NCI-H748 treated with DMSO at 0.1 percent for 48 hours (cell line): Measurements from ENCODE around the gene CABP7.

Source experiments
- DNase-seq: peaks from one replicate; lab custom pipeline; 2025; lab: John Stamatoyannopoulos, UW

Gene CABP7

GRCh38 chr22:29722587-29722986, 2.8 kb downstream of the CABP7 start:
- no peak for DNase-seq

GRCh38 chr22:29723766-29724165, 4.0 kb downstream of the CABP7 start:
- DNase-seq, result no peak

- no peak for DNase-seq
These were observed 5.0 kb downstream of the CABP7 start for GRCh38 chr22:29724843-29725242.

- no peak for DNase-seq
These were observed 6.3 kb downstream of the CABP7 start for GRCh38 chr22:29726106-29726505.

DNA sequence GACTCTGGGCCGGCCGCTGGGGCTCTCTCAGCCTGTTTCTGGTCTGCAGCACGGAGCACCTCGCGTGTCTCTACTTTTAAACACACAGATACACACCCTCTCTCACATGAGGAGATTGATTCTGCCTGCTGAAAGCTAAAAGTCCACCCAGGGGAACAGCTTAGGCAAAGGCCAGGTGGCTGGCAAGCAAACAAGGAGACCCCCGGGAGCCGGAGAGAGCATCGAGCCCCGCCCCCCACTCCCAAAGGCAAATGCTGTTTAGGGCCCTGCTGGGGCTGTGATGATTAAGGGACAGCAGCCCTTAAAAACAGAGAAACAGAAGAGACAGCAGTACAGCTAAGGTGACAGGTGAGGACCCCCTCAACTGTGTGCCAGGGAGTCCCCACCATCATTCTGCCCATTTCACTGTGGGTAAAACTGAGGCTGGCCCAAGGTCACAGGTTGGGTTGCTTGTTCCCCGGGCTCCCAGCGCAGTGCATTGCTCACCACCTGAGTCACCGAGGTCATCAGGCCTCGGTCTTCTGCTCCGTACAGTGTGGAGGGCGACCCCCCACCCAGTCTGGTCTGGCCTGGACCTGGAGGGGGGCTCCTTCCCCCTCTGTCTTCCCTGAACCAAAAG, 6.8 kb downstream of the CABP7 start:
- DNase-seq, result no peak

- DNase-seq, result no peak
These were observed 7.3 kb downstream of the CABP7 start for GRCh38 chr22:29727131-29727523.

DNA sequence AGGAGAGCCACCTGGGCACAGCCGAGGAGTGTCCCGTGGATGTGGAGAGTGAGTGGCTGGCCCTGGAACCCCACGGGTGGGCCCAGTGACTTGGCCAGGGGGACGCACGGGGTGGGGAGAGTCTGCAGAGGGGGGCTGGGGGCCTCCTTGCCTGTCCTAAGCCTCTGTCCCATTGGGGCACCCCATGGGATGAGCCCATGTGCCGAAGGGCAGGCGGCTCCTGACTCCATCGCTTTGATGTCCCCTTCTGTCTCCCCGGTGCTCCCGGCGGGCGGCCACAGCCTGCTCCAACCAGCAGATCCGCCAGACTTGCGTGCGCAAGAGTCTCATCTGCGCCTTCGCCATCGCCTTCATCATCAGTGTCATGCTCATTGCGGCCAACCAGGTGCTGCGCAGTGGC, 9.4 kb downstream of the CABP7 start:
- no peak for DNase-seq

DNA sequence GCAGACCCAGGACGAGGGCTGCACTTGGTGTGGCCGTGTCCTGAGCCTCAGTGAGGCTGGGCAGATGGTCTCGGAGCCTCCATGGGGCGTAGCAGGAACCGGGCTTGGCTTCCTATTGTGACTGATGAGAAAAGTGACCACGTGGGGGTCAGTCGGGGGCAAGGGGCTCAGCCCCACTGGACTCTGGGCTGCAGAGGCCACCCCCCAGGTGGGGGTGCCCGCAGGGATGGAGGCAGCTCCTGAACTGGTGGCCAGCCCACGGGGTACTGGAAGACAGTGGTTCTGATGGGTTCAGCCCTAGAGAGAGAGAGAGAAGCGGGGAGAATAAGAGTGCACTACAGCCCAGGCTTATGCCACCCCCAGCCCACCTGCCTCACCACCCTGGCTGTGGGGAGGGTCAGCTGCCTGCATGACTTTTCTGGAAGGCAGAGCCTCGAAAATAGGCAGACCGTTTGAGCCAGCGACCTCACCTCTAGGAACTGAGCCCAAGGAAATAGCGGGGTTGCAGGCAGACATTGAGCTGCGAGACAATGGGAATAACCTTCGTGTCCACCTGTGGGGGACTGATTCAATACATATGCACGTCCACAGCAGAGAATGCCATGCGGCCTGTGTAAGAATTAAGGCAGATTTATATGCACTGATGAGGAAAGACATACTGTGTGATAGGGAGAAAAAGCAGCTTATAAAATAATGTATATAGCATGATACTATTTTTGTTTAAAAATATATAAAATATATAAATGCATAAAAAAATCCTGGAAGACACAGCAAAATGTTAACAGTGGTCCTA, 11.5 kb downstream of the CABP7 start:
- DNase-seq, result no peak

DNA sequence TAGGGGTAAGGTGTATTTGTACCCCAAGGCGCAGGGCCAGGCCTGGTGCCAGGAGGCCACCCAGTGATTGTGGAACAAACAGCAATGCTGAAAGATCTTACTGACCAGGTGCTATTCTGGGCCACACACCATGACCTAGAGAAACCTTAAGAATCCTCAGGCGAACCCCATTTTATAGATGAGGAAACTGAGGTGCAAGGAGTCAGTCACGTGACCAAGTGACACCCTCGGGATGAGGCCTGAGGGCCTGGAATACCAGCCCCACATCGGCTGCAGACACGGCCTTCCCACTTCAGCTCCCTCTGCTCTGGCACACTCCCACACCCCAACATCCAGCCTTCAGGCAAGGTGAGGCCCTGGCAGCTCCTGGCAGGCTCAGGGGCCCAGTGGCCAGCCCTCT, 13.1 kb downstream of the CABP7 start:
- DNase-seq, result no peak

DNA sequence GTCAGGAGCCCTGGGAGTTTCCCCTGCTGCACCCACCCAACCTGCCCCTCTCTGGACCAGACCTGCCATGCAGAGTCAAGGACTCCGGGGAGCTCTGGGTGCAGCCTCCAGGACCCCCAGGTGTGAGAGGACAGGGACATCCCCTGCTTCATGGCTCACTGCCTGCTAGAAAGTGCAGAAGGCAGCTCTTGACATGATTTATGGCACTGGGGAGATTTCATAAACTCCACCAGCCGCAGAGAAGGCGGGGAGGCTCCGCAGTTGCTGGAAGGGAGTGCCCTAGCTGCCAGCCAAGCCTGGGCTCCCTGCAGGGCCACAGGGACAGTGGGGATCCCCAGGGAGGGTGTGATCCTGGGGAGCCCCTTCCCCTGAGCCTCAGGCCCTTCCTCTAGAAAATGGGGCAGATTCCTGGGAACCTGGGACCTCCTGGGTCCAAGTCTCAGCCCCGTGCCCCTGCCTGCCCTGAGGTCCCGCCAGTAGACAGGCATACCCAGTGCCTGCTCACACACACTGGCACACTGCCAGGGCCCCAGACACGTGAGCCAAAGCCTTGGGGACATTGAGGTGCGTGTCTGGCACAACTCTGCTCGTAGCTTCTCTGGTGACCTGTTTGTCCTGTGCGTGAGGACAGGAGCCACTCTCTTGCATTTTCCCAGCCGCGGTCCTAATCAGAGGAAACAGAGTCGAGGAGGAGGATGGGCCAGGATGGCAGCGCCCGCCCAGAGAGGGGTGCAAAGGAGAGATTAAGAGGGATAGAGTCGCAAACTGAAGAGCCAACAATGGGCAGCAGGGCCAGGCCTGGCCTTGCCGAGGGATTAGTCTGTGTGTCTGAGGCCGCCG, 13.8 kb downstream of the CABP7 start:
- no peak for DNase-seq

- no peak for DNase-seq
These were observed 14.6 kb downstream of the CABP7 start for GRCh38 chr22:29734406-29734805.

GRCh38 chr22:29734838-29735237, 15.0 kb downstream of the CABP7 start:
- no peak for DNase-seq

DNA sequence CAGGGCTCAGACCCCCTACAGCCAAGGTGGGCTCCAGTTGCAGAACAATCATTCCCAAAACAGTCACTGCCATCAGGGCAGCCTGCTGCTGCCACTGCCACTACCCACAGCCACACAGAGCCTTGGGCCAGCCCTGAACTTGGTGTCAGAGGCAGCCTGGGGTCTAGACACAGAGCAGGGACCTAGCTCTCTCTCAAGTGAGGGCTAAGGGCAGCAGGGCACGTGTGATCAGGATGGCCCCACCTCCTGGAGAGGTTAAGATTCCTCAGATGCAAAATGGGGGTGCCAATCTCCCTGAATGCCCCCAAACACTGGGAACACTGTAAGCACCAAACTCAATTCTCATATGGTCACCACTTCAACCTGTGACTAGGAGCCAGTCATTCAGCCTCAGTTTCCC, 15.6 kb downstream of the CABP7 start:
- no peak for DNase-seq

- no peak for DNase-seq
These were observed 17.7 kb downstream of the CABP7 start for GRCh38 chr22:29737251-29738117.

GRCh38 chr22:29738118-29738815, 18.5 kb downstream of the CABP7 start:
- no peak for DNase-seq

- DNase-seq, result no peak
These were observed 19.6 kb downstream of the CABP7 start for GRCh38 chr22:29739346-29739875.

DNA sequence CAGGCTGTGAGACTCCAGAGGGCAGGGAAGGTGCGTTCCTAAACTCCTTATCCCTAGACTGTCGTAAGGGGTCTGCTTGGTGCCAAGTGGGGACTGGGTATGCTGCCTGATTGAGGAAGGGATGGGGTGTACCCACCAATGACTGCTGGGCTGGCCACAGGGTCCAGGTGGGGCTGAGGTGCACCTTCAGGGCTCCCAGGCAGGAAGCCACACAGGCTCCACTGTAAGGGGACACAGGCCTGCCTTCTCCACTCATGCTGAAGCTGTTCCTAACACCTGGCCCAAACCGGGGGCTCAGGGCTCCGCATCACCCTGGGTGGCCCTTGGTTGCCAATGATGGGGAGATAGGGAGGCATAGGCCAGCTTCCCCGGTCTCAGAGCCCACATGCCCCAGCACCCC, 20.4 kb downstream of the CABP7 start:
- no peak for DNase-seq

DNA sequence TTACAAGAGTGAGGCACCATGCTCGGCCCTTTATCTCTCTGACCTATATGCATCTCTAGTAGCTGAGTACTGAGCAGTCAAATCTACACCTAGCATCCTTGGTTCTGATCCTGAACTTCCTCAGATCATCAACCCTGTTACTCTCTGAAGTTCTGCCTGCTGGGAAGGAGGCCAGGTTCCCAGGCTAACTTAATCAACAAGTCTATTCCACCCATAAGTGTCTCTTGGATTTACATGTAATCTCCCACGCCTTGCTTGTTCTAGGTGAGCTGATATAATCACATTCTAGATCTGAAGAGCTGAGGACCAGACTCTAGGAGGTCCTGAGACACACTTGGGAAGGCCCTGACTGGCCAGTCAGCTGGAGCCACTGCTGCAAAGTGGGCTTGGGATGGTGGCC, 22.1 kb downstream of the CABP7 start:
- DNase-seq, result no peak

DNA sequence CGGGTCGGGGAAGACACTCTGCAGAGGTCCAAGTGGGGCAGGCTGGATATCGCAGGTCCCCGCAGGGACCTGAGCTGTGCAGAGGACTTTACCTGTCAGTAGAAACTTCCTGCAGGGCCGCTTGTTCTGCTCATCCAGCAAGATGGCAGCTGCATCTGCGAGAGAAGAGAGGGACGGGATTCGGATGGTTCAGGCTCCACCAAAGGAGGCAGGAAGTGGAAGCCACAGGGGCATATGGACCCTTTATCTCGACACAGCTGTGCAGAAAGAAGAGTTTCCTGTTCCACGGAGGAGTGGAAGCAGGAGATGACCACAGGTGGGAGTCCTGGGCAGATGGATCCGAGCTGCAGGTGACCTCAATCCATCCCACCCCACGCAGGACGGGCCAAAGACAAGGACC, 22.5 kb downstream of the CABP7 start:
- DNase-seq, result no peak

DNA sequence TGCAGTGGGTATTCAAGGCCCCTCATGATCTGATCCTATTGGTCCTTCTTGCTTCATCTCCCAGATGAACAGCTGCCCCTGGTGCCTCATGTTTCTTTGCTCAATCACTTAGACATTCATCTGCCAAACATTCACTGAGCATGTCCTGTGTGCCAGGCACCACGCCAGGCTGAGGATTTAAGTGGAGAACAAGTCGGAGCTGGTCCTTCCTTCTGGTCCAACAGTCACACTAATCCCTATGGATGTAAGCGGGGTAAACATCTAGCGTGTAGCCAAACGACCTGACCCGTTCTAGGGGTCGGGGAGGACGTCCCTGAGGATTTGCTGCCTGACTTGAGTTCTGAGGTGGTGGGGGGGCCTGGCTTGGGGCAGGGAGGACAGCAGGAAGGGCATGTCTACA, 25.1 kb downstream of the CABP7 start:
- DNase-seq, result no peak

GRCh38 chr22:29747832-29748231, 28.0 kb downstream of the CABP7 start:
- DNase-seq, result no peak
